Osteocyte (in vitro differentiated cells): Measurements from ENCODE around the gene IRX1. TPM values are rescaled to one million over a fixed set of nuclear protein-coding genes. Genes with fewer than 3 reads are reported as not detected.

Experiments used
- DNase-seq: peaks from one replicate; pipeline ENCODE4 v3.0.0; 2021; ENCODE audit warnings: mixed read lengths; ENCODE audit not compliant: unreplicated experiment; ENCODE audit errors: extremely low spot score
- H3K27ac Mint-ChIP-seq: one replicate; pipeline ENCODE4 v1.8.0; 2021; ENCODE audit warnings: mild to moderate bottlenecking, mixed read lengths; ENCODE audit not compliant: unreplicated experiment
- H3K27me3 Mint-ChIP-seq: one replicate; pipeline ENCODE4 v1.8.0; 2021; ENCODE audit warnings: mixed read lengths; ENCODE audit not compliant: unreplicated experiment
- H3K36me3 Mint-ChIP-seq: one replicate; pipeline ENCODE4 v1.8.0; 2021; ENCODE audit warnings: mixed read lengths; ENCODE audit not compliant: unreplicated experiment
- H3K4me1 Mint-ChIP-seq: one replicate; pipeline ENCODE4 v1.8.0; 2021; ENCODE audit warnings: mixed read lengths; ENCODE audit not compliant: unreplicated experiment
- H3K4me3 Mint-ChIP-seq: one replicate; pipeline ENCODE4 v1.8.0; 2021; ENCODE audit warnings: mild to moderate bottlenecking, moderate library complexity, mixed read lengths; ENCODE audit not compliant: unreplicated experiment
- H3K9me3 Mint-ChIP-seq: one replicate; pipeline ENCODE4 v1.8.0; 2021; ENCODE audit warnings: mixed read lengths; ENCODE audit not compliant: unreplicated experiment
- total RNA-seq: library from RNA; stranded (reverse); gene quantifications from 2 replicates; pipeline ENCODE4 v1.2.1, GENCODE V29; 2021
- TF ChIP-seq, protein P1 (sequence below): fragments of 200-600 bp; sonication (generic); IDR thresholded peaks from 2 replicates; pipeline ENCODE4 v1.5.0; 2021; ENCODE audit warnings: antibody characterized with exemption, mild to moderate bottlenecking, moderate library complexity

IRX1 gene
- total RNA-seq, 1 donor from 2014 or later: 11.8 TPM

DNA sequence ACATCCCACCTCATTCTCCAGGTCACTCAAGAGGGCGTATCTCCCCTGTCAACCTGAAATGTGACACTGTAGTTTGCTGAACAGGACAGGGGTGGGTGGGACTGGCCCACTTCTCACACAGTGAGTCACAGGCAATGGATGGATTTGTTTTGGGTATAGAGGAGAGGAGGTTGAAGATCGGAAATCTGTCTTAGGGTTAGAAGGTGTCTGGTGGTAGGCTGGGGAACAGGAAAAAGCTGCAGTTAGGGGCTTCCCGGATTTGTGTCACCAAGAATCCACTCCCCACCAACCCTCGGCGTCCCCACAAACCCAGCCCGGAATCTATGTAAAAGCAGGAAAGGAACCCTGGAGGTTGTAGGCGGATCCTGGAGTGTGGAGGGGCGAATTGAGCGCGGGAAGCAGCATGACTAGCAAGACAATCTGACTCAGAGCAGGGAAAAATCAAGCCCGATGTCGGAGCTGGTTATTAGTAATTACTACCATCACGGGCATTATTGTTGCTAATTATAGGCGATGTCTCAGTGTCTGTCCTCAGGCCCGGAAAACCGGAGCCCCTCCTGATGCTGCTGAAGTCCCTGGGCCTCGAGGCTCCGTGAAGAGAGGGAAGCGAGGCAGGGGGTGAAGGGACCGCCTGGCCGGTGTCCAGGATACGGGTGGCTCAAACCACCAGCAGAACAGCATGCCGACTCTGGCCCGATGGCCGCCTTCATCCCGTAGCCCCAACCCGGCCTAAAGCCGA, 1.7 kb upstream of the IRX1 start:
- Mint-ChIP-seq H3K27me3 (peaks cover 27% of the 10 kb centered on the region), H3K4me3 (peak overlapping the region; percentile 80), H3K9me3 (no peaks in the 10 kb centered on the region), H3K4me1 (peaks cover 29% of the 10 kb centered on the region), H3K27ac (peak overlapping the region; percentile 78), H3K36me3 (peaks cover 3% of the 10 kb centered on the region)
- TF ChIP-seq, protein P1, sequence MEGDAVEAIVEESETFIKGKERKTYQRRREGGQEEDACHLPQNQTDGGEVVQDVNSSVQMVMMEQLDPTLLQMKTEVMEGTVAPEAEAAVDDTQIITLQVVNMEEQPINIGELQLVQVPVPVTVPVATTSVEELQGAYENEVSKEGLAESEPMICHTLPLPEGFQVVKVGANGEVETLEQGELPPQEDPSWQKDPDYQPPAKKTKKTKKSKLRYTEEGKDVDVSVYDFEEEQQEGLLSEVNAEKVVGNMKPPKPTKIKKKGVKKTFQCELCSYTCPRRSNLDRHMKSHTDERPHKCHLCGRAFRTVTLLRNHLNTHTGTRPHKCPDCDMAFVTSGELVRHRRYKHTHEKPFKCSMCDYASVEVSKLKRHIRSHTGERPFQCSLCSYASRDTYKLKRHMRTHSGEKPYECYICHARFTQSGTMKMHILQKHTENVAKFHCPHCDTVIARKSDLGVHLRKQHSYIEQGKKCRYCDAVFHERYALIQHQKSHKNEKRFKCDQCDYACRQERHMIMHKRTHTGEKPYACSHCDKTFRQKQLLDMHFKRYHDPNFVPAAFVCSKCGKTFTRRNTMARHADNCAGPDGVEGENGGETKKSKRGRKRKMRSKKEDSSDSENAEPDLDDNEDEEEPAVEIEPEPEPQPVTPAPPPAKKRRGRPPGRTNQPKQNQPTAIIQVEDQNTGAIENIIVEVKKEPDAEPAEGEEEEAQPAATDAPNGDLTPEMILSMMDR: no peak
- no peak for DNase-seq

DNA sequence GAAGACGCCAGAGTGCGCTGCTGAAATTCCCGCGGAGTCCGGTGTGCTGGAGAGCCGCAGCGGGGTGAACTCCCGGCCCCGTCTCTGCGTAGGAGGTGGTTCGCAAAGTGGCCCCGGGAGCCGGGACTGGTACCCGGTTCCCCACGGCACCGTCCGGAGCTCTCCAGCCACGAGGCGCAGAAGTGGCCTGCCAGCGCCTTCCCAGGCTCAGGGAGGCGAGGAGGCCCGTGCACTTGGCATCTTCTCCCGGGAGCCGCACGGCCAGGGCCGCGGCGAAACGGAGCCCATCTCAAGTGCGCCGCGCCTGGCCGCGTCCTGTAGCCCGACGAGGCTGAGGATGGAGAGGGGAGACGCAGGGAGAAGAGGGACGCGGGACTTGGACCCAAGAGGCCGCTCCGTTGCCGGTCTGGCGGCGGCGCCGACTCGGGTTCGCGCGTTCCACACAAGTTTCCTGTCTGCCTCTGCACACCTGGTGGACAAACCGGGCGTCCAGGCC, 1.1 kb upstream of the IRX1 start:
- H3K27ac Mint-ChIP-seq: peak overlapping the region; percentile 78
- no peaks in the 10 kb centered on the region for H3K9me3 Mint-ChIP-seq
- DNase-seq: no peak
- peak overlapping the region; percentile 80 for H3K4me3 Mint-ChIP-seq
- TF ChIP-seq, protein P1: peak; percentile 36
- H3K36me3 Mint-ChIP-seq: peaks cover 7% of the 10 kb centered on the region
- H3K4me1 Mint-ChIP-seq: peaks cover 34% of the 10 kb centered on the region
- peaks cover 21% of the 10 kb centered on the region for H3K27me3 Mint-ChIP-seq

DNA sequence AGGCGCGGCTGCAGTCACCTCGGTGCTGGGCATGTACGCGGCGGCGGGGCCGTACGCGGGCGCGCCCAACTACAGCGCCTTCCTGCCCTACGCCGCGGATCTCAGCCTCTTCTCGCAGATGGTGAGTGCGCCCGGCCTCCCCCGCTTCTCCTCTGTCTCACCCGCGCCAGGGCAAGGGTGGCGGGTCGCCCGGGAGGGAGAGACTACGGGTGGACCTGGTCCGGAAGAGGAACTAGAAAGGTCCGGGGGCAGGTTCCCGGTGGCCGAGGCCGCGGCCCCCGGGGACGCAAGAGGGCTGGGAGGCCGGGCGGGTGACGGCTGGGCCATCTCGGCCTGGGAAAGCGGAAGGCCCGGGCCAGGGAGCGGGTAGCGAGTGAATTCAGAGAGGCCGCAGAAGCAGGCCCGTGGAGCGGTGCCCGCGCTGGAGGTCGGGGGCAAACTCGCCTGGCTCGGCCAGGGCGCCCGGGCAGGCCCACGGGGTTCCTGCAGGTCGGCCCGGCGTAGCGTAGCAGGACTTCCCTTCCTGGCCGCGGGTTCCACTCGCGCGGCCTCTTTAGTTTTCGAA, 711 bp downstream of the IRX1 start:
- Mint-ChIP-seq H3K4me3 (peak overlapping the region; percentile 87), H3K9me3 (no peaks in the 10 kb centered on the region), H3K27me3 (peaks cover 8% of the 10 kb centered on the region), H3K27ac (peak overlapping the region; percentile 92), H3K36me3 (peaks cover 6% of the 10 kb centered on the region), H3K4me1 (peaks cover 28% of the 10 kb centered on the region)
- TF ChIP-seq, protein P1: no peak
- peak; percentile 84 for DNase-seq

DNA sequence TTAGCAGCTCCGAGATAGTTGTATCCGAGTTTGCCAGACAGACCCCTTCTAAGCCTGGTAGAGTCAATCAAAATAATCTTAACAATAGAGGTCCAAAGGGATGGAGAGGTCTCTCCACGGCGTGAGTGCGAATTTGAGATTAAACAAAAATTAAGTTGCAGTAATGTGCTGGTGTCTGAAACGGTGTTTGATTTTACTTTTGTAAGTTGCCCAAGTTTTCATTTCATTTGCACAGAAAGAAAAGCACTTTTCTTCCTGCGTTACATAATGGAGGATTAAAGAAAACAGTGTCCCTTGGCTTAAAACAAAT, 1.2 kb downstream of the IRX1 start:
- H3K4me3 Mint-ChIP-seq: peak overlapping the region; percentile 87
- peaks cover 7% of the 10 kb centered on the region for H3K27me3 Mint-ChIP-seq
- peaks cover 28% of the 10 kb centered on the region for H3K4me1 Mint-ChIP-seq
- no peaks in the 10 kb centered on the region for H3K9me3 Mint-ChIP-seq
- TF ChIP-seq, protein P1: no peak
- H3K36me3 Mint-ChIP-seq: peaks cover 11% of the 10 kb centered on the region
- peak overlapping the region; percentile 92 for H3K27ac Mint-ChIP-seq
- DNase-seq: no peak
